ENCODE results near the gene NHSL2. TPM values are rescaled to one million over a fixed set of nuclear protein-coding genes. Genes with fewer than 3 reads are reported as not detected.

Gene NHSL2
- total and polyA plus RNA-seq, 2 of the 13 experiments (the other 11 are each of a cell fraction or from before 2014, with no cell fraction given) = not detected

- TF ChIP-seq ZBTB10 (CRISPR knock-in tag; IDR thresholded peaks at IDR 0.05; ENCODE audit: borderline replicate concordance) = no peak
- TF ChIP-seq ZNF143 (CRISPR knock-in tag; IDR thresholded peaks at IDR 0.05) = no peak
- TF ChIP-seq CREB1 (IDR thresholded peaks at IDR 0.05) = no peak
- TF ChIP-seq CREB1 (CRISPR knock-in tag; IDR thresholded peaks at IDR 0.05) = no peak
- TF ChIP-seq ATF6 (CRISPR knock-in tag; conservative IDR thresholded peaks at IDR 0.05) = no peak
- no peak for TF ChIP-seq ATAD3A (CRISPR knock-in tag; IDR thresholded peaks at IDR 0.05)
- peak; percentile 80; the same call in 1 of the 2 replicates for TF ChIP-seq KDM5B (CRISPR knock-in tag; IDR thresholded peaks at IDR 0.05; ENCODE audit: borderline replicate concordance)
- TF ChIP-seq ZNF276 (CRISPR knock-in tag; IDR thresholded peaks at IDR 0.05; ENCODE audit: low read depth) = 0 out of 2 replicates have a peak, but pooled peaks have one; percentile 26
- no peak for TF ChIP-seq ZZZ3 (CRISPR knock-in tag; IDR thresholded peaks at IDR 0.05; ENCODE audit: borderline replicate concordance)
- TF ChIP-seq ZNF563 (CRISPR knock-in tag; IDR thresholded peaks at IDR 0.05) = peak; percentile 81; the same call in 1 of the 2 replicates
- TF ChIP-seq ZFP37 (CRISPR knock-in tag; IDR thresholded peaks at IDR 0.05; ENCODE audit: borderline replicate concordance) = no peak
- TF ChIP-seq, protein P1, sequence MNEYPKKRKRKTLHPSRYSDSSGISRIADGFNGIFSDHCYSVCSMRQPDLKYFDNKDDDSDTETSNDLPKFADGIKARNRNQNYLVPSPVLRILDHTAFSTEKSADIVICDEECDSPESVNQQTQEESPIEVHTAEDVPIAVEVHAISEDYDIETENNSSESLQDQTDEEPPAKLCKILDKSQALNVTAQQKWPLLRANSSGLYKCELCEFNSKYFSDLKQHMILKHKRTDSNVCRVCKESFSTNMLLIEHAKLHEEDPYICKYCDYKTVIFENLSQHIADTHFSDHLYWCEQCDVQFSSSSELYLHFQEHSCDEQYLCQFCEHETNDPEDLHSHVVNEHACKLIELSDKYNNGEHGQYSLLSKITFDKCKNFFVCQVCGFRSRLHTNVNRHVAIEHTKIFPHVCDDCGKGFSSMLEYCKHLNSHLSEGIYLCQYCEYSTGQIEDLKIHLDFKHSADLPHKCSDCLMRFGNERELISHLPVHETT (CRISPR knock-in tag; conservative IDR thresholded peaks at IDR 0.05) = no peak
- TF ChIP-seq, protein P2, sequence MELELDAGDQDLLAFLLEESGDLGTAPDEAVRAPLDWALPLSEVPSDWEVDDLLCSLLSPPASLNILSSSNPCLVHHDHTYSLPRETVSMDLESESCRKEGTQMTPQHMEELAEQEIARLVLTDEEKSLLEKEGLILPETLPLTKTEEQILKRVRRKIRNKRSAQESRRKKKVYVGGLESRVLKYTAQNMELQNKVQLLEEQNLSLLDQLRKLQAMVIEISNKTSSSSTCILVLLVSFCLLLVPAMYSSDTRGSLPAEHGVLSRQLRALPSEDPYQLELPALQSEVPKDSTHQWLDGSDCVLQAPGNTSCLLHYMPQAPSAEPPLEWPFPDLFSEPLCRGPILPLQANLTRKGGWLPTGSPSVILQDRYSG (CRISPR knock-in tag; IDR thresholded peaks at IDR 0.05) = peak; percentile 91
- no peak for TF ChIP-seq ZNF720 (CRISPR knock-in tag; IDR thresholded peaks at IDR 0.05)
- TF ChIP-seq PCBP1 (IDR thresholded peaks at IDR 0.05; ENCODE audit: borderline replicate concordance, low read depth, low read length) = no peak
- no peak for TF ChIP-seq GZF1 (CRISPR knock-in tag; IDR thresholded peaks at IDR 0.05)
- no peak for TF ChIP-seq RBFOX2 (IDR thresholded peaks at IDR 0.05; ENCODE audit: low read depth, low read length)
- TF ChIP-seq CC2D1A (CRISPR knock-in tag; IDR thresholded peaks at IDR 0.05) = no peak
- peak; percentile 80 for TF ChIP-seq ZNF776 (CRISPR knock-in tag; IDR thresholded peaks at IDR 0.05)
- TF ChIP-seq ZBTB20 (CRISPR knock-in tag; IDR thresholded peaks at IDR 0.05; ENCODE audit: borderline replicate concordance, low read depth) = no peak
Observed at GRCh38 chrX:72018277-72019112, 107.8 kb downstream of the NHSL2 start (continued).

All from HepG2 (cell line).